HG02798 (cell line): ENCODE data around the gene ADGRG1.

Experiments
- ATAC-seq: cut with Tn5 transposase; IDR thresholded peaks from one replicate; pipeline ENCODE4 v1.9.1; 2021; ENCODE audit warnings: mild to moderate bottlenecking; ENCODE audit not compliant: unreplicated experiment, poor library complexity

Gene ADGRG1

DNA sequence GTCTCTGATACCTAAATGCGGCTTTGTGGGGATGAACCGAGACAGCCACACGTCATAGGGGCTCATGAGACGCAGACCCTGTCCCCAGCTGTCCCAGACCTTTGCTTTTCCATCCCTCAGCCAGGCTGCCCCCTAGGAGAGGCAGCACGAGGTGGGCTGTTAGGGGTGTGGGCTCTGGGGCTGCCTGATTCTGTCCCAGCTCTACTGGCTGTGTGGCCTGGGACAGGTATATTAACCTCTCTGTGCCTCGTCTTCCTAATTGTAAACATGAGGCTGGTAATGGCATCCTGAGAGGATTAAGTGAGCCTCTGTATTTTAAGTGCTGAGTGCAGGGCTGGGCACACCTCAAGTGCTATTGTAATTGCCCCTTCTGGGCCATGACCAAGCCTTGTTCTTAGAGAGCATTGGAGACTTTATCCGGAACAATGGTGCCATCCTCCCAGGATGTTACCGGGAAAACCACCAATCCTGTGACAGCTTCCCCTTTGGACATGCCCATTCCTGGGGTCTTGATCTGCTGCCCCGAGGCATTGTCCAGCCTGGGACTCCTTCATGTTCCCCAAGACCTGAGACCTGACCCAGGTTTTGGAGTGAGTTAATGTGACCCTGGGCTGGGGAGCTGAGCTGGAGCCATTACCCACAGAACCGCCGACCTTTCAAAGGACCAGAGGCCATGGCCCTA is 5.1 kb downstream of the ADGRG1 start:
- ATAC-seq = no peak

DNA sequence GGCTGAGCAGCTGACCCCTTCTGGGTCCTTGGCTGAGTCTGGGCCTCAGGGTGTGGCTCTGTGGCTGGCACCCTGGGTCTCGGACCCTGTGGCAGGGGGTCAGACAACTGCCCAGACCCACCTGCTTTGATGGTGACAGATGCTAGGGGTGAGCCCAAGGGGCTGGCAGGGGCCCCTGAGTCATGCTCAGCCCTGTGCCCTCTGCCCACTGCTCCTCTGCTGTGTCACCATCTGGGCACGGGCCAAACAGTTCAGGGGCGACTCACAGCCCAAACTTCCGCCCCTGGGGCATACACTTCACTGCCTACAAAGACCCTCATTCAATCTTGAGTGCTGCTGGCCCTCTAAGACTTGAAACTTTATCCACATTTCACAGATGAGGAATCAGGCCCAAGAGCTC is 5.7 kb downstream of the ADGRG1 start:
- no peak for ATAC-seq

DNA sequence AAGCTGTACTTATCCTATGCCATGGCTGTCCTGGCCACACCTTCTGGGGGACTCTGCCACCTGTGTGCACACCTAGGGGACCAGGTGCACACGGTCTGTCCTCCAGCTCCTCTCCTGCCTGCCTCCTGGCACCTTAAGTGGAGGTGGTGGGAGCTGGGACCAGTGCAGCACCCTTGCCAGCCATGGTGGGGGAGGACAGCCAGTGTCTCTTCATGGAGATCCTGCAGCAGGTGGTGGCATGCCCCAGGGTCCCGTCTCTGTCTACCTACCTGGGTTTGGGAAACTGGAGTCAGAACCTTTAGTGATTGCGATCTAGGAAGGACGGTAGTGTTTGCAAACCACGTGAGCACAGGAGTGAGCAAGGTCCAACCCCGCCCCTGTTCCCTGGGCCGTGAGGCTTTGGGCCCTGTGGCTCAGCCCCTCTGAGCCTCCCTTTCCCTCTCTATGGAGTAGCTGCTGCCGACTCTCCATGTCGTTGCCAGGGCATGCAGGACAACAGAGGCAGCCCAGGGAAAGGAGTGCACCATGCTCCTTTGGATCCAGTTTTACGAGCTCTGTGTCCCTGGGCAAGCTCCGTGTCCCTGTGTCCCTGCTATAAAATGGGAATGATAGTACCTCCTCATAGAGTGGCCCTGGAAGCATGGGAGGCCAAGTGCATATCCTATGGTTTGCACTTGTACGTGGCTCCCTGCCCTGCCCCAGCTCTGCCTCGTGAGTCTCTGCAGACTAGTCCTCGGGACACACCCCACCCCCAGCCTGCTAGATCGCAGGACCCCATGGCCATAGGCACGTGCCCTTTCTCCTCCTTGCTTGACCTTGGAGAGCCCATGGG is 7.1 kb downstream of the ADGRG1 start:
- ATAC-seq = no peak

GRCh38 chr16:57636184-57636583 is 7.8 kb downstream of the ADGRG1 start:
- ATAC-seq = no peak

DNA sequence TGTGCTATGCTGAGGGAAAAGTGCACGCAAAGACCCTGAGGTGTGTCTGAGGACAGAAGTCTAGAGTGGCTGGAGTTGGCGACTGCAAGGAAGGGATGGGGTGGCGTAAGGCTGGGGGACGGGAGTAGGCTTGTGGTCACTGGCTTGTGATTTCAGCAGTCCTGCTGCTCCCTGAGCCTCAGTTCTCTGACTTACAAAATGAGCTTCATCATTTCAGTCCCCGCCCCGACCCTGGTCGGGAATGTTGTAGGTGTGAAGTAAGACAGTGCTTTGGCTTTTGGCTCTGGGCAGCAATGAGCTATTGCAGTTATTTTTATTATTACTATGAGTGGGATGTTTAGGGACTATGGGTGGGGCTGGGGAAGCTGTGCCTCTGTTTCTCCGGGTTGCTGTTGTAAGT is 8.6 kb downstream of the ADGRG1 start:
- ATAC-seq = no peak

GRCh38 chr16:57637424-57637823 is 9.0 kb downstream of the ADGRG1 start:
- ATAC-seq = no peak

DNA sequence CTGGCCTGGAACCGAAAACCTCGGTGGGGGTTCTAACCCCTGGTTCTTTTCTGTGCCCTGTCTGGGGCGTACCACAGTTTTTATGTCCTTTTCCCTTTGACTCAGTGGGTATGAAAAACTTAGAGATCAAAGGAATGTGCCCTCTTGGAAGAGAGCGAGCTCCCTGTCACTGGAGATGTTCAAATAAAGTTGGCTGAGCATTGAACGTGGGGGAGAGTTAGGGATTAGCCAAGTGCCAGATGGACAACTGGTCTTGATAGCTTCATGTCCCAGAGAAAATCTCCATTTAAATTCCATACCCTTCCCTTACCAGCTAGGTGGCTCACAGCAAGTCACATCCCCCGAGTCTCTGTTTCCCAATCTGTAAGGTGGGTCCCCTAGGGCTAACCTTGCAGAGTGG is 9.5 kb downstream of the ADGRG1 start:
- no peak for ATAC-seq

GRCh38 chr16:57638381-57638780 is 10.0 kb downstream of the ADGRG1 start:
- ATAC-seq = no peak

DNA sequence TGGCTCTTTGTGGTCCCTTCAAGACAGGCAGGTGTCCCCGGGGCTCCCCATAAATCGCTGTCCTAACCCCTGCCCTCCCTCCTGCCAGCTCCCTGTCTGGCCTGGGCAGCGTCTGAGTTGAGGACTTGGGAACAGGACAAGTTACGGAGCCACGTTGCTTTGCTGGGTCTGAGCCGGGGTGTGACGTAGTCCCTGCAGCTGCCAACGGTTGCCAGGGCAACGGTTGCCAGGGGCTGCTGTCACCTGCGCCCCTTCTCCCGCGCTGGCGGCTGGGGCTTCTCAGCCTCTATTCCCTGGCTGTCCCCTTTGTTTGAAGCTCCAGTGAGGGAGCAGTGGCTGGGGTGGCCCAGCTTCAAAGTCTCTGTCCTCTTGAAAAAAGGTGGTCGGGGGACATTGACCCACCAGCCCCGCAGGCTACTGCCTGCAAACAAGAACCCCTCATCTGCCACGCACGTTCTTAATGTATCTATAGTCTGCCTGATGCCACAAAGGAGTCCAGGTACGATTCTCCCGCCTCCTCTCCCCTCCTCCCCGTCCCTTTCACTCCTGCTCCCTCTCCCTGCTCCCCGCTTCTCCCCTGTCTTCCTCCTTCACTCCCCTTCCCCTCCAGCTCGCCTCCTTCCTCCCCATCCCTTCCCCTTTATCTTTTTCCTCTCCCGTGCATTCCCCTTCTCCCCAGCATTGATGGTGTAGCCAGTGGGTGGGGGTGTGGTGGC is 10.9 kb downstream of the ADGRG1 start:
- no peak for ATAC-seq

DNA sequence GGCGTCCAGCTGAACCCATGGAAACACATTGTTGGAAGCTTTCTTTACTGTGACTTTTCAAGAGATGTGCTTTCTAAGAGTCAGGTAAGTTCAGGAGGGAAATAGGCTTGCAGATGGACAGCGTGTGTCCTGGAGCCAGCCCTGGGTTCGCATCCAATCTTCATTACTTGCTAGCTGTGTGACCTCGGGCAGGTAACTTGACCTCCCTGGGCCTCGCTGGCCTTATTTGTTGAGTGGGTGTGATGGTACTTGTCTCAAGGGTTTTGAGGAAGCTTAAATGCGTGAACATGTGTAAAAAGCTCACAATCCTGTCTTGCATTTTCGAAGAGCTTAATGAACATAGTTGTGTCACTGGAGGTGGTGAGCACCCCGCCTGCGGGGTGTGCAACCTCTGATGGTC is 11.8 kb downstream of the ADGRG1 start:
- no peak for ATAC-seq

DNA sequence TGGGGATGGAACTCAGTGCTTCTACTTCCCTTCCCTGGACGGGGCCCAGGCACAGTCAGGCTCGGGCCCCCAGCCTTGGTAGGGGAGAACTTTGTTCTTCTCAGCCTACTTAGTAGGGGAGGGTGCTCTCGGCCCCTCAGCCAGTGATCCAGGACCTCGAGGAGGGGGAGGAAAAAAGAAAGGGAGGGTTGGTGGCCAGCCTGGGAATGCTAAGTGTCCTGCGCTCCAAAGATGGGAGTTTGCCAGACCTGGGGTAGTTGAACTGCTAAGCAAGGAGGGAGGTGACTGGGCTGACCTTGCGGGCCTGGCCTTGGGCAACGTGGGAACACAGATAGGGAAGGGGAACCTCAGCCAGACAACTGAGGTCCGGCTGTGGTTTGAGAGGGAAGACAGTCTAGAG is 12.2 kb downstream of the ADGRG1 start:
- ATAC-seq = no peak

GRCh38 chr16:57642160-57643135 is 14.0 kb downstream of the ADGRG1 start:
- ATAC-seq = no peak

DNA sequence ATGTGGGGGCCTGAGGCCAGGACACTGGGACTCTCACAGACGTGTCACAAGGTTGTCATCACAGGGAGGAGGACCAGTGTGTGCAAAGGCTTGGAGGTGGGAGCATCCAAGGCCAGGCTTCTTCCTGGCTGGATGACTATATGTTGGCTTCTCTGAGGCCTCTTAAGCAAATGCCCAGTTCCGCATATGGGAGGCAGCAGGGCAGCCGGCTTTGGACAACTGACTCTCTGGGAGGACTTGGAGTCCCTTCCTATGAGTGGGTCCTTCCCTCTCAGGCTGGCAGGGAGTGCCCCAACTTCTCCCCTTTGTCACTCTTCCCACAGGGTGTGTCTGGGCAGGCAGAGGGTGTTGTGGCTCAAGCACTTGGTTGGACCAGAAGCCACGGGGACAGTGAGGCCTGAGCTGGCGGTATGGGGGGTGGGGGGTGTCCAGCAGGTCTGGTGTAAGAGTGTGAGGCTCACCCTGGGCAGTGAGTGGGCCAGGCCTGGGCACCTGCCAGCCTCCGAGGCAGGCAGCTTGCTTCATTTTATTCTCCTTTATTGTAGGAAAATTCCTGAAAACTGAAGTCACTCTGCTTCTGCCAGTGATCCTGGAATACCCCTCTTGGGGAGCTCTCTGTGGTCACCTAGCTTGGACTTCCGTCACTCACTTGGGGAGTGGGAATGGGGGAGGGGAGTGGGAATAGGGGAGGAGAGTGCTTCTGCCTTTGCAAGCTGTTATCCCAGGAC is 14.9 kb downstream of the ADGRG1 start:
- no peak for ATAC-seq

DNA sequence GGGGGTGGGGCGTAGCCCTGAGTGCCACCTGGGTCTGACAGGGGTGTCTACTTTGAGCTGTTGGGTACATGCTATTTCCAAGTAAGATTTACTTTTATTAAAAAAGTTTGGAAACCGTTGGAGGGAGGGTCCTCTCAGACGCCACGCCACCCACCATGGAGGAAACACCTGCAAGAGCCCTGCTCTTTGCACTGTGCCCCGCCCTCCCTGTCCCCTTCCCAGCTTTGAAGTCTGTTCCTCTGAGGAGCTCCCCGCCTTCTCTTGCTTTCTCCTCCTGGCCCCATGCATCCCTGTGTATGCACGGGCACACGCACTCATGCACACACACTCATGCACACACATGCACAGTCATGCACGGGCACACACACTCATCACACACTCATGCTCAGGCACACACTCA is 15.5 kb downstream of the ADGRG1 start:
- ATAC-seq = no peak

- no peak for ATAC-seq
Measured at GRCh38 chr16:57644383-57645014, 16.1 kb downstream of the ADGRG1 start.

GRCh38 chr16:57645169-57645568 is 16.7 kb downstream of the ADGRG1 start:
- no peak for ATAC-seq

GRCh38 chr16:57645691-57646387 is 17.4 kb downstream of the ADGRG1 start:
- ATAC-seq = no peak

- no peak for ATAC-seq
Measured at GRCh38 chr16:57646388-57647039, 18.1 kb downstream of the ADGRG1 start.
